ENCODE data around the gene LRMDA.

Gene LRMDA

DNA sequence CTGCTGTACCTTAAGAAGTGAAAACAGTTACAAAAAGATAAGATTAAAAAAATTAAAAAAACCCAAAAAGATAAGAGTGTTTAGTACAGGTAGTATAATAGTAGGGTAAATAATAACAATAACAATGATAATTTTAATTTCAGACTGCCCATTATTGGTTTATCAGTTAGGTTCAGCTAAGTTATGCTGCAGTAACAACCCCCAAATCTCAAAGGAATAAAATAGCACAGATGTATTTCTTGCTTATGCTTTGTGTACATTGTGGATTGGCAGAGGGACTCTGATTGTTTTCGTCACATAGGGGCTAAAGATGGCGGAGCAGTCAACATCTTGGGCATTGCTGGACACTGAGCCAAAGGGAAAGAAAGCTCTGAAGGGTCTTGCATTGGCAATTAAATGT, 264.6 kb downstream of the LRMDA start:
- no peak for TF ChIP-seq CTCF (conservative IDR thresholded peaks at IDR 0.05; ENCODE audit: low read depth, low read length)
- H3K4me3 ChIP-seq (ENCODE audit: low read length), result no peak overlapping the region
- no peak for DNase-seq (ENCODE audit: low read depth)

GRCh38 chr10:75696536-75696935, 265.1 kb downstream of the LRMDA start:
- DNase-seq (ENCODE audit: low read depth), result no peak
- TF ChIP-seq CTCF (conservative IDR thresholded peaks at IDR 0.05; ENCODE audit: low read depth, low read length), result no peak
- H3K4me3 ChIP-seq (ENCODE audit: low read length), result no peak overlapping the region

DNA sequence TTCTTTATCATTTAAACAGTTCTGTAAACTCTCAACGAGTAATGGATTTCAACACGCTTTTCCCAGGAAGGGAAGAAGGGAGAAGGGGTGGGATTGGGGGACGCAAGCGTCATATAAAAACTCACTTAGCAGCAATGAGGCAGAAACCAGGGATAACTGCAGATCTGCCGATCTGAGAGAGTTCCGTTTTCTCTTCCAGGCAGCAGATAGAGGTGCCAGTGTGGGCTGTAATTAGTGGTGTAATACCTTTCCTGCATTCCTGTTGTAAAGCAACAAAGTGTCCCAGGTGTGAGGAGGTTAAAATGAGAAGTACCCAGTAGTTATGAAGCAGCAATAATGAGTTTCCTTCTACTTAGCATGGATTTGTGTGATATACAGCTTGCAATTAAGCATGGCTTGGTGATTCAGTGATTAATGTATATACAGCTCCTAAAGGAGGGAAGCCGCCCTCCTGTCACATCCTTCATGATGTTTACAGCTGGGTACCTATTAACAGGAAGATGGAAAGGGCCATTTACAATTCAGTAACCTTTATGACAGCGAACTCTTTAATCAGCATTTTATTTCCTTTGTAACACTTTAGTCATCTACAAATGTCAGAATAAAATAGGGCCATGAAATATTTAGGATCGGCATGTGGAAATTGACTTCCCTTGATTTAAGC, 271.9 kb downstream of the LRMDA start:
- no peak overlapping the region for H3K4me3 ChIP-seq (ENCODE audit: low read length)
- no peak for DNase-seq (ENCODE audit: low read depth)
- no peak for TF ChIP-seq CTCF (conservative IDR thresholded peaks at IDR 0.05; ENCODE audit: low read depth, low read length)

GRCh38 chr10:75705426-75705825, 274.0 kb downstream of the LRMDA start:
- DNase-seq (ENCODE audit: low read depth), result no peak
- no peak overlapping the region for H3K4me3 ChIP-seq (ENCODE audit: low read length)
- no peak for TF ChIP-seq CTCF (conservative IDR thresholded peaks at IDR 0.05; ENCODE audit: low read depth, low read length)

DNA sequence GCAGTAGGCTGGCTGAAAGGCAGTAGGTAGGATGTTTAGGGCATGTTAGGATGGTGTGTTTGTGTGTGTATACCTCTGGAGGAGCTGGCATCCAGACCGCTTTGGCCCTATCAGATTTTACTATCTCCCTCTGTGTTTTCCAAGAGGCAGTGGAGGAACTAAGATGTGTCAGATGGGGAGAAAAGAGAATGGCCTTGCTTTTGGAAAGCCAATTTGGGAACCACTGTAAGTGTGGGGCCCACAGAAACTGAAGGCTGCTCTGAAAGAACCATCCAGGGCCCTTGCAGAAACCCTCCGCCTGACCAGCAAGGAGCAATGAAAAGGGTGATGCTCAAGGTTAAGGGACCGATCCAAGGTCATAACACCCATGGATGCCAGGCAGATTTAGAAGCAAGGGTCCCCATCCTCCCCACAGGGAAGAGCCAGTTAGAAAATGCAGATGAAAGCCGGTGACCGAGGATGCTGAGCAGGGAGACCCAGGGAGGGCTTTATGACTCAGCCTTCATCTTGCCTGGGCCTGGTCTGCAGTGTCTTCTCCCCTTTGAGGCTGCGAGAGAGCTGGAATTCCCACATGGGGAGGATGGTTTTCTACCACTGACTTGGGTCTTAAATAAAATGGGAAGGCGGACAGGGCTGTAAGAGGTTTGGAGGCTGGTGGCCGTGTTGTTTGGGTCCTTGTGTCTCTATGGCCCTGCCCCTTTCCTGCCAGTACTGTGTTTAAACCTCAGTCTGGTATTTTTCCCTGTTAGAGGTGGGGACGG, 275.8 kb downstream of the LRMDA start:
- no peak for DNase-seq (ENCODE audit: low read depth)
- TF ChIP-seq CTCF (conservative IDR thresholded peaks at IDR 0.05; ENCODE audit: low read depth, low read length), result no peak
- H3K4me3 ChIP-seq (ENCODE audit: low read length), result no peak overlapping the region

DNA sequence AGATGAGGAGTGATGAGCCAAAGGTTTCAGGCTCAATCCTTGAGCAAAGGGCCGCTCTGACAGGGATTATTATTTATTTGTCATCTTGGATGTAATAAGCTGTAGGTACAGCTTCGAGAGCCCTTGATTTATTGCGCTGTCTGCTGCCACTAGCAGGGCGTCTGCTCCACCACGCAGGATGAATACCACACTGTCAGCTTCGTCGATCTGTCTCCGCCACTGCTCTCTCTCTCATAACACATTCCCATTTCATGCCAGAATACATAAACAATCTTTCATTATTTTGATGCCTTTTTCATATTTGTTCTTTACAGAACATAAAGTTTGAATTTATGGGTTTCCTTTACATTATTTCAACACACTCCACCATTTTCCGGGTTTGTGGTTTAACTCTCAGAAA, 276.6 kb downstream of the LRMDA start:
- TF ChIP-seq CTCF (conservative IDR thresholded peaks at IDR 0.05; ENCODE audit: low read depth, low read length), result no peak
- no peak overlapping the region for H3K4me3 ChIP-seq (ENCODE audit: low read length)
- DNase-seq (ENCODE audit: low read depth), result no peak

GRCh38 chr10:75709245-75709644, 277.8 kb downstream of the LRMDA start:
- no peak for TF ChIP-seq CTCF (conservative IDR thresholded peaks at IDR 0.05; ENCODE audit: low read depth, low read length)

More at GRCh38 chr10:75709245-75709644, 277.8 kb downstream of the LRMDA start:
- no peak for DNase-seq (ENCODE audit: low read depth)
- no peak overlapping the region for H3K4me3 ChIP-seq (ENCODE audit: low read length)
